Trophoblast cell (in vitro differentiated cells and primary cell): ENCODE data around the gene CATSPER1.

Source experiments
- DNase-seq, 2 donors: peaks; one replicate each; pipeline ENCODE4 v3.0.0-alpha.2; 2016
- H2AFZ ChIP-seq: 2 replicates; pipeline ENCODE4 v1.6.1; 2013; ENCODE audit warnings: low read length, moderate library complexity, mild to moderate bottlenecking; ENCODE audit not compliant: insufficient read depth, poor library complexity
- H2AK5ac ChIP-seq: 2 replicates; pipeline ENCODE4 v1.6.1; 2013; ENCODE audit warnings: mild to moderate bottlenecking, low read length
- H2BK120ac ChIP-seq: 2 replicates; pipeline ENCODE4 v1.6.1; 2013; ENCODE audit warnings: low read length, mild to moderate bottlenecking, moderate library complexity; ENCODE audit not compliant: insufficient read depth, poor library complexity
- H2BK12ac ChIP-seq: 2 replicates; pipeline ENCODE4 v1.6.1; 2013; ENCODE audit warnings: mild to moderate bottlenecking, low read length, moderate library complexity
- H2BK5ac ChIP-seq: 2 replicates; pipeline ENCODE4 v1.6.1; 2013; ENCODE audit warnings: low read length, low read depth, moderate library complexity, mild to moderate bottlenecking; ENCODE audit not compliant: poor library complexity
- H3K14ac ChIP-seq: 2 replicates; pipeline ENCODE4 v1.6.1; 2013; ENCODE audit warnings: mild to moderate bottlenecking, low read length
- H3K18ac ChIP-seq: 2 replicates; pipeline ENCODE4 v1.6.1; 2013; ENCODE audit warnings: mild to moderate bottlenecking, low read length
- H3K23ac ChIP-seq: 2 replicates; pipeline ENCODE4 v1.6.1; 2013; ENCODE audit warnings: low read length
- H3K27ac ChIP-seq: 2 replicates; pipeline ENCODE4 v1.5.1; 2013; ENCODE audit warnings: low read depth, mild to moderate bottlenecking, inconsistent platforms, low read length, moderate library complexity
- H3K27me3 ChIP-seq: 2 replicates; pipeline ENCODE4 v1.6.1; 2013; ENCODE audit warnings: inconsistent platforms, mild to moderate bottlenecking, low read length, moderate library complexity; ENCODE audit not compliant: insufficient read depth
- H3K36me3 ChIP-seq, 2 experiments: 1 replicate in 1 of 2; 2 replicates in 1 of 2; pipeline ENCODE4 v1.6.1; 2013; ENCODE audit warnings: low read length in 2 of 2, mild to moderate bottlenecking in 2 of 2, moderate library complexity in 1 of 2; ENCODE audit not compliant: insufficient read depth in 2 of 2, control insufficient read depth in 1 of 2
- H3K4ac ChIP-seq: 2 replicates; pipeline ENCODE4 v1.6.1; 2013; ENCODE audit warnings: low read depth, mild to moderate bottlenecking, low read length, moderate library complexity
- H3K4me1 ChIP-seq, 2 experiments: 1 replicate in 1 of 2; 2 replicates in 1 of 2; pipeline ENCODE4 v1.6.1; 2013; ENCODE audit warnings: low read length in 2 of 2, mild to moderate bottlenecking in 2 of 2, moderate library complexity in 1 of 2; ENCODE audit not compliant: insufficient read depth in 2 of 2, control insufficient read depth in 1 of 2
- H3K4me2 ChIP-seq: 2 replicates; pipeline ENCODE4 v1.6.1; 2013; ENCODE audit warnings: inconsistent platforms, mild to moderate bottlenecking, low read length, moderate library complexity
- H3K4me3 ChIP-seq: 2 replicates; pipeline ENCODE4 v1.5.1; 2013; ENCODE audit warnings: mild to moderate bottlenecking, low read depth, low read length, inconsistent platforms
- H3K79me1 ChIP-seq: one replicate; pipeline ENCODE4 v1.6.1; 2013; ENCODE audit warnings: low read length
- H3K79me2 ChIP-seq: 2 replicates; pipeline ENCODE4 v1.6.1; 2013; ENCODE audit warnings: low read length, mild to moderate bottlenecking; ENCODE audit not compliant: control insufficient read depth, insufficient read depth, poor library complexity
- H3K9ac ChIP-seq: 2 replicates; pipeline ENCODE4 v1.6.1; 2013; ENCODE audit warnings: mild to moderate bottlenecking, low read length
- H3K9me3 ChIP-seq: 2 replicates; pipeline ENCODE4 v1.6.1; 2013; ENCODE audit warnings: low read depth, mild to moderate bottlenecking, control low read depth, inconsistent platforms, low read length; ENCODE audit not compliant: insufficient read depth
- H4K12ac ChIP-seq: 2 replicates; pipeline ENCODE4 v1.6.1; 2013; ENCODE audit warnings: low read depth, mild to moderate bottlenecking, low read length, moderate library complexity
- H4K8ac ChIP-seq: 2 replicates; pipeline ENCODE4 v1.6.1; 2013; ENCODE audit warnings: low read depth, mild to moderate bottlenecking, low read length, moderate library complexity
- H4K91ac ChIP-seq: one replicate; pipeline ENCODE4 v1.6.1; 2013; ENCODE audit warnings: low read depth, mild to moderate bottlenecking, low read length, moderate library complexity
- WGBS: extraction: QIAGEN DNeasy Blood & Tissue Kit; methylation state at CpG from one replicate; pipeline ENCODE4 v1.1.7; 2013; ENCODE audit warnings: missing lambda C conversion rate; ENCODE audit not compliant: insufficient read length, insufficient coverage; ENCODE audit errors: extremely low coverage; 5-methylcytosine and 5-hydroxymethylcytosine counted together

Gene CATSPER1

GRCh38 chr11:66047541-66048365 is 21.5 kb upstream of the CATSPER1 start:
- no peak overlapping the region for H4K8ac ChIP-seq
- no peak overlapping the region for H3K4me2 ChIP-seq
- WGBS = no CpG with 5 or more reads among the region's 11 CpGs
- peaks cover 9% of the 10 kb centered on the region for H3K79me1 ChIP-seq
- H3K14ac ChIP-seq = no peak overlapping the region
- H4K91ac ChIP-seq = no peak overlapping the region
- H3K79me2 ChIP-seq = peaks cover 7% of the 10 kb centered on the region
- H3K9me3 ChIP-seq = no peaks in the 10 kb centered on the region
- H3K4me3 ChIP-seq = no peak overlapping the region
- no peaks in the 10 kb centered on the region for H3K36me3 ChIP-seq
- no peak overlapping the region for H3K27ac ChIP-seq
- no peak overlapping the region for H3K23ac ChIP-seq
- H3K9ac ChIP-seq = no peak overlapping the region
- no peak overlapping the region for H2AFZ ChIP-seq
- no peak for DNase-seq
- H3K4ac ChIP-seq = no peak overlapping the region
- peaks cover 3 to 9% of the 10 kb centered on the region in 2 experiments for H3K4me1 ChIP-seq
- H4K12ac ChIP-seq = no peak overlapping the region
- H2BK12ac ChIP-seq = no peak overlapping the region
- H2AK5ac ChIP-seq = no peak overlapping the region
- no peak overlapping the region for H3K18ac ChIP-seq
- H3K27me3 ChIP-seq = no peaks in the 10 kb centered on the region
- H2BK5ac ChIP-seq = no peak overlapping the region
- H2BK120ac ChIP-seq = no peak overlapping the region

GRCh38 chr11:66046901-66047300 is 20.6 kb upstream of the CATSPER1 start:
- H3K4me1 ChIP-seq = peaks cover 3 to 9% of the 10 kb centered on the region in 2 experiments
- WGBS = no CpG with 5 or more reads among the region's 3 CpGs
- no peak overlapping the region for H3K14ac ChIP-seq
- no peak overlapping the region for H3K18ac ChIP-seq
- H2BK12ac ChIP-seq = no peak overlapping the region
- H3K23ac ChIP-seq = no peak overlapping the region
- peaks cover 2% of the 10 kb centered on the region for H3K79me2 ChIP-seq
- no peaks in the 10 kb centered on the region for H3K9me3 ChIP-seq
- H3K36me3 ChIP-seq = no peaks in the 10 kb centered on the region
- no peak for DNase-seq
- no peak overlapping the region for H2AFZ ChIP-seq
- H3K79me1 ChIP-seq = peaks cover 5% of the 10 kb centered on the region
- H3K9ac ChIP-seq = no peak overlapping the region
- no peak overlapping the region for H3K4ac ChIP-seq
- H2BK120ac ChIP-seq = no peak overlapping the region
- no peak overlapping the region for H2AK5ac ChIP-seq
- no peak overlapping the region for H2BK5ac ChIP-seq
- no peak overlapping the region for H4K91ac ChIP-seq
- no peak overlapping the region for H4K12ac ChIP-seq
- H3K27me3 ChIP-seq = no peaks in the 10 kb centered on the region
- no peak overlapping the region for H3K27ac ChIP-seq
- no peak overlapping the region for H3K4me3 ChIP-seq
- H3K4me2 ChIP-seq = no peak overlapping the region
- no peak overlapping the region for H4K8ac ChIP-seq

GRCh38 chr11:66045177-66045639 is 18.9 kb upstream of the CATSPER1 start:
- H4K12ac ChIP-seq = no peak overlapping the region
- peaks cover 0 to 4% of the 10 kb centered on the region in 2 experiments for H3K4me1 ChIP-seq
- H4K91ac ChIP-seq = no peak overlapping the region
- H2AK5ac ChIP-seq = no peak overlapping the region
- H3K18ac ChIP-seq = no peak overlapping the region
- H3K36me3 ChIP-seq = no peaks in the 10 kb centered on the region
- no peak overlapping the region for H2AFZ ChIP-seq
- WGBS = no CpG with 5 or more reads among the region's 11 CpGs
- H3K14ac ChIP-seq = no peak overlapping the region
- no peak overlapping the region for H3K23ac ChIP-seq
- H2BK12ac ChIP-seq = no peak overlapping the region
- no peak overlapping the region for H3K9ac ChIP-seq
- H3K79me2 ChIP-seq = no peaks in the 10 kb centered on the region
- no peaks in the 10 kb centered on the region for H3K79me1 ChIP-seq
- H2BK120ac ChIP-seq = no peak overlapping the region
- no peak overlapping the region for H4K8ac ChIP-seq
- H2BK5ac ChIP-seq = no peak overlapping the region
- H3K27me3 ChIP-seq = no peaks in the 10 kb centered on the region
- H3K4ac ChIP-seq = no peak overlapping the region
- H3K9me3 ChIP-seq = no peaks in the 10 kb centered on the region
- no peak overlapping the region for H3K4me3 ChIP-seq
- H3K27ac ChIP-seq = no peak overlapping the region
- DNase-seq = peak; percentile 72 to 92
- H3K4me2 ChIP-seq = no peak overlapping the region

- H3K36me3 ChIP-seq = no peaks in the 10 kb centered on the region
- H3K27me3 ChIP-seq = no peaks in the 10 kb centered on the region
- H3K18ac ChIP-seq = no peak overlapping the region
- no peak overlapping the region for H2BK120ac ChIP-seq
- H3K9me3 ChIP-seq = no peaks in the 10 kb centered on the region
- H2AK5ac ChIP-seq = no peak overlapping the region
- H4K12ac ChIP-seq = no peak overlapping the region
- H3K23ac ChIP-seq = no peak overlapping the region
- no peak overlapping the region for H3K4me2 ChIP-seq
- peaks cover 0 to 4% of the 10 kb centered on the region in 2 experiments for H3K4me1 ChIP-seq
- no peak overlapping the region for H2BK12ac ChIP-seq
- H4K8ac ChIP-seq = no peak overlapping the region
- H4K91ac ChIP-seq = no peak overlapping the region
- H3K14ac ChIP-seq = no peak overlapping the region
- H3K79me2 ChIP-seq = no peaks in the 10 kb centered on the region
- H2AFZ ChIP-seq = no peak overlapping the region
- H3K4ac ChIP-seq = no peak overlapping the region
- no peak overlapping the region for H2BK5ac ChIP-seq
- peak overlapping the region; percentile 24 for H3K9ac ChIP-seq
- H3K4me3 ChIP-seq = no peak overlapping the region
- H3K27ac ChIP-seq = no peak overlapping the region
- WGBS = no CpG with 5 or more reads among the region's 6 CpGs
- DNase-seq = no peak
- H3K79me1 ChIP-seq = no peaks in the 10 kb centered on the region
Measured at GRCh38 chr11:66044757-66045156, 18.5 kb upstream of the CATSPER1 start.
